HEK293 (cell line): ENCODE measurements around the gene PHACTR1.

Source experiments
- CTCF ChIP-seq: fragments of 450-650 bp; formaldehyde crosslinking; IDR thresholded peaks from 2 replicates; pipeline ENCODE4 v1.5.1; 2016; ENCODE audit warnings: missing biosample characterization, missing genetic modification characterization
- GLIS2 ChIP-seq: fragments of 450-650 bp; formaldehyde crosslinking; IDR thresholded peaks from 2 replicates; pipeline ENCODE4 v1.5.1; 2016; ENCODE audit warnings: missing biosample characterization, missing genetic modification characterization
- ZNF449 ChIP-seq: fragments of 450-650 bp; formaldehyde crosslinking; IDR thresholded peaks from 2 replicates; pipeline ENCODE4 v1.5.1; 2017; ENCODE audit warnings: missing biosample characterization, mild to moderate bottlenecking, missing genetic modification characterization, moderate library complexity

- TF ChIP-seq ZNF449, result no peak
- TF ChIP-seq CTCF (tag by site-specific recombination), result no peak
- no peak for TF ChIP-seq GLIS2
Measured at GRCh38 chr6:12924911-12925310, 208.3 kb downstream of the PHACTR1 start.
